ENCODE results near the gene MDFI.

MDFI gene

DNA sequence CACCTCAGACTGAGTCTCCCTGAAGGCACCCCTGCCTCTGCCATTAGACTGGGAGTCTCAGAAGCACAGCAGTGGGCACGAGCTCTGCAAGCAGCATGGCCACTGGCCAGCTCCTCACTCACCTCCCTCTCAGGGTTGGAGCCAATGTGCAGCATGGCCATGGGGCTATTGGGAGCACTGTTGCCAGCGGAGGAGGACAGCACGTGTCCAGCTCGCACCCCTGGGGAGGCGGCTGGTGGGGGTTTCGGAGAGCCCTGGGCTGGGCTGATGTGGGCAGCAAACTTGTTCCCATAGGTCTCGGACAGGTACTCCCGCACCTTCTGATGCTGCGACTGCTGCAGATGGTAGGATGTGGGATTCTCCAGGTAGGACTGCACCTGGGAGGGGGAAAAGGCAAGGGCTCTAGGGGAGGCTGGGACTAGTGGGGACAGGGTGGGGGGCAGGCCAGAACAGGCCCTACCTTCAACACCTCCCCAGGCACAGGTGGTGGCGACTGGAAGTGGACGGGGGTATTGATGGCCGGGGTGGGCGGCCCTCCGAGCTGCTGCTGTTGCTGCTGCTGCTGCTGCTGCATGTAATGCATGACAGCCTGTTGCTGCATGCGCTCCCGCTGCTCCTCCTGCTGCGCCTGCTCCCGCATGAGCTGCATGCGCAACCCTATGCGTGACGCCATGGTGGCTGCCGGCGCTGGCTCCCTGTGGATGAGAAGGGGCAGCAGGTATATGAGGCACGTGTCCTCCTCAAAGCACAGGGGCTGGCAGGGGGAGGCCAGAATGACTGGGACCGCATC lies 52.5 kb downstream of the MDFI start:
- no peak for DNase-seq

DNA sequence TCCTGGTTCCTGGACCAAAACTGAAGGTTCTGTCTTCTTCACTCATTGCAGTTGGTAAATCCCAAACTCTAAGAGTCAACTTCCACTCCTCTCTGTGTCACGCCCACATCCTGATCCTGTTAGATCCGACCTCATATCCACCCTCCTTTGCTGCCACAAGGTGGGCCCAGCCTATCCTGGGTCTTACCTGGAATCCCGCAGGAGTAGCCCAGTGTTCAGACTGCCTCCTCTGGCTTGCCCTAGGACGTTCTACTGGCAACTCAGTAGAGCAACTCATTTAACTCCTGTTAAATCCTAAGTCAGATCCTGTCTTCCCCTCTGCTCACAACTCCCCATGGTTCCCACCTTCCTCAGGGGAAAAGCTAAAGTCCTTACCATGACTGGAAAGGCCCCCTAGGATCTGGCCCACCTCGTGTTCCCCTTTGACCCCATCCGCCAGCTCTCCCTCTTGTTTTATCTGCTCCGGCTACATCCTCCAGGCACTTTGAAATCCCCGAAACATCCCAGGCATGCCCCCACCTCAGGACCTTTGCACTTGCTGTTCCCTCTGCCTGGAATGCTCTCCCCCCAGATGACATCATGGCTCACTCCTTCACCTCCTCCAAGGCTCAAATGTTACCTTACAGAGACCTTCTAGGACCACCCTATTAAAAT lies 53.3 kb downstream of the MDFI start:
- DNase-seq = no peak

DNA sequence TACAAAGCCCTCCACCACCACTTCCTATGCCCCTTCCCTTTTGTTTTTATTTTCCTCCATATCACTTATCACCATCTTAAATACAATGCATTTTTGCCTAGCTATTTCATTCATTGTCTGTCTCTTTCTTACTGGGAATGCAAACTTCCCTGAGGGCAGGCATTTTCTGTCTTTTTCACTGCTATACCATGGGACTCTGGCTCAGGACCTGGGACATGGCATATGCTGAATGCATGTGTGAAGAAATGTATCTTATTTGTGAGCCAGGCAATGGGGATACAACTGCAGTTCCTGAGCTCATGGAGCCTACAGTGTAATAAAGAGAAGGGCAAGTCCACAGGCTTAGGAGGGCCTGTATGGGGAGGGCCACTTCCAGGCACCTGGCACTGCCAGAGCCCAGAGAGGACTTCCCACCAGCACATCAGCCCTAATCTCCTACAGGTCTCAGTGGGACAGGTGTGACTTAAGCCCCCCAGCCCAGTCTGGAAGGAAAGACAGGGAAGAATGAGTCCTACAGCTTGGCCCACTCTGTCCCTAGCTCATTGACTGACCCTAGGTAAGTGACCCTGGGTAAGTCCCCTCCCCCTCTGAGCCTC lies 53.9 kb downstream of the MDFI start:
- no peak for DNase-seq

DNA sequence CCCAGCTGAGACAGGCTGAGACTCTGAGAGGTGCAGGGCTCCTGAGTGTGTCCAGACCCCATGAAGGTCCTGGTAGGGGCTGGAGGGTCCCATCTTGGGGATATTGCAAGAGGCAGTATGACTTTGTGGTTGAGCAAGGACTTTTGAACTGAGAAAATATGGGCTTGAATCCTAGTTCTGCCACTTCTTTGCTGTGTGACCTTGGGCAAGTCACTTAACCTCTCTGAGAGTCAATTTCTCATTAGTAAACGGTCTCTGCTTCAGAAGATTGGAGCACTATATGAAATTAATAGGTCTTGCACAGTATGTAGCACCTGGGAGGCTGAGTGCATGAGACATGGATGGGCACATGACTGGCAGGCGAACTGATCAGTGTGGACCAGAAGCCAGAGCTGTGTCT lies 54.5 kb downstream of the MDFI start:
- no peak for DNase-seq

DNA sequence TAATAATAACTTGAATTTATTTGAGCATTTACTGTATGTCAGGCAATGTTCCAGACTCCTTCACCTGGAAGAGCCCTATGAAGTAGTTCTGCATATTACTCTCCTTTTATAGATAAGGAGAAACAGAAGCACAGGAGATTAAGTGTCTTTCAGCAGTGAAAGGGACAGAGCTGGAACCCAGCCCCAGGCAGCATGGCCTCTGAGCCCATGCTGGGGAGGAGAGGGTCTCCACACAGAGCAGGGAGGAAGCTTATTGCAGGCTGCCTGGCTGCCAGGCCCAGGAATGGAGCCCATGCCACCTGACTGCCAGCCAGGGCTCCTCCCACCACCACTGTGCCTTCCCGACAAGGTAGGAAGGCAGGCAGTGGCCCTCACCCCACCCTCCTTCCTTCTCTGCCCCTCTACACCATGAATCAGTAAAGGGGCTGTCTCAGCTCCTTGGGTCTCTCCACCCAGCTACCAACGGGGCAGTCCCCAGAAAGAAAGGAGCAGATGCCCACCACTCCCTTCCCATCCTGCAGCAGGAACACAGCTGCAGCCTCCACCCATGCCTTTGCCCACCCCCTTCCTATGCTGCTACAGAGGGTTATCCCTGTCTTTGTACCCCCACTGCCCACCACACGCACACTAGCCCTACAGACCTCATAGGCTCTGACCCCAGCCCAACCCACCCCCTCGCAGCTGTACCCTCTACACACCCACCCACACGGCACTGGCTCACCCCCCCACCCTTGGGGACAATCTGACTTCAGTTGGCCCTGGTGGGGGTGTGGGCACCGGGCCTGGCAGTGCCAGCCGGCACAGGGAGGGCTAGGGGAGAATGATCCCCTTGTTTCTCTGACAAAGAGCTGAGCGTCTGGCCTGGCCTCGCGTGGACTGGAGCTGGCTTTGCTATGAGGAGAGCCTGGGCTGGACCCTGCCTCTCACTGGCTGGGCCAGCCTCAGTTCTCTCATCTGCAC lies 55.3 kb downstream of the MDFI start:
- no peak for DNase-seq

DNA sequence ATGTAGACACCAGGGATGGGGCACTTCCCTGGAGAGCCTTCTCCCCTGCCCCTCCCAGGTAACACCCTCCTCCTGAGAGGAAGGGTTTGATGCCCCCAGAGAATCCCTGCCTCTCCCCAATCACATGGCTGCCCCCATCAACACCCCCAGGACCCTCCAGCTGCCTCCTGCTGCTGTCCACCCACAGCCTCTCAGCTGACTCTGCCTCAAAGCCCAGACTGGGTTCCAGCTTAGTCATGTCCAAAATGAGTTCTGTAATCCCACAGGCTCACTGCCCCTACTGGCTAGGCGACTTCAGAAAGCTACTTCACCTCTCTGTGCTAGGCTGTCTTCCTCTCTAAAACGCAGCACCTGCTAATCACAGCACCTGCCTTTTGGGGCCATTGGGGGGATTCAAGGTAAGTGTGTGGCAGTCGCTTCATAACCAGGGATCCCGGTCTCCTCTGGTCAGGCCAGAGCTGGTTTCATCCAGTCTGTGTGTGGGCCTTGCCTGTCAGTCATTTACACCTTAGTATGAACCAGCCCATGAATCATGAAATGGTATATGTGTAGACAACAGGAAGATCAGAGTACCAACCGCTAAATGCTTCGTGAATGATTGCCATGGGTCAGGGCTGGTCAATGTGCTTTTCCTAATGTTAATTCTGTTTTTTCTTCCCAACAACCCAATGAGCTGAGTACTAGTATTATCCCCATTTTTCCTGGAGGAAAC lies 56.7 kb downstream of the MDFI start:
- no peak for DNase-seq

DNA sequence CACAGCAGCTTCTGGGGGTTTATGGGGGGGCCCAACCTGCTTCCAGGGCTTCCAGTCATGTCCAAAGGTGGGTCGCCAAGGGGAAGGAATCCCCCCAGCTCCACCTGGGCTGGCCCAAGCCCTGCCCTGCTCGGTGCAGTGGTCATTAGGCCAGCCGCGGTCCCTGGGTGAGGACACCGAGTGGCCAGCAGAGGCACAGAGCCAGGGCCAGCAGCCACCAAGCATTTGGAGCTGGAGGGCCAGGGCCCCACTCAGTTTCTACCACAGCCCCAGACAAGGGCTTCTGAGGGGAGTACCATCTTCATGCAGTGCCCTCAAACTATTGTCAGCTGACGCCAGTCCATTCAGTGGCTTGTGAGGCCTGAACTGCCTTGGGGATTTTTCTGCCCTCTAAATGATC lies 57.6 kb downstream of the MDFI start:
- no peak for DNase-seq

DNA sequence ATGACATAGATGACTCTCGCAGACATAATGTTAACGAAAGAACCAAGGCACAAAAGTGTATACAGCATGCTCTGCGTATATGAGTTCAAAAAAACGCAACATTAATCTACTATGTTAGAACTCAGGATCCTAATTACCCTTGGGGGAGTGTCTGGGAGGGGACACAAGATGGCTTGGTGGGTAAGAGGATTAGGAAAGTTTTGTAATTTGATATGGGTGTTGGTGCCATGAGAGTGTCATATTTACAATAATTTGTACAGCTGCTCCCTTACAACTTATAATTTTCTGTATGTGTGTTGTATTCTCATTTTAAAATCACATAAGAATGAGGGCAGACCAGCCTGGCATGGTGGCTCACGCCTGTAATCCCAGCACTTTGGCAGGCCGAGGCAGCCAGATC lies 58.5 kb downstream of the MDFI start:
- DNase-seq = peak in 1 of 2 experiments; percentile 20

DNA sequence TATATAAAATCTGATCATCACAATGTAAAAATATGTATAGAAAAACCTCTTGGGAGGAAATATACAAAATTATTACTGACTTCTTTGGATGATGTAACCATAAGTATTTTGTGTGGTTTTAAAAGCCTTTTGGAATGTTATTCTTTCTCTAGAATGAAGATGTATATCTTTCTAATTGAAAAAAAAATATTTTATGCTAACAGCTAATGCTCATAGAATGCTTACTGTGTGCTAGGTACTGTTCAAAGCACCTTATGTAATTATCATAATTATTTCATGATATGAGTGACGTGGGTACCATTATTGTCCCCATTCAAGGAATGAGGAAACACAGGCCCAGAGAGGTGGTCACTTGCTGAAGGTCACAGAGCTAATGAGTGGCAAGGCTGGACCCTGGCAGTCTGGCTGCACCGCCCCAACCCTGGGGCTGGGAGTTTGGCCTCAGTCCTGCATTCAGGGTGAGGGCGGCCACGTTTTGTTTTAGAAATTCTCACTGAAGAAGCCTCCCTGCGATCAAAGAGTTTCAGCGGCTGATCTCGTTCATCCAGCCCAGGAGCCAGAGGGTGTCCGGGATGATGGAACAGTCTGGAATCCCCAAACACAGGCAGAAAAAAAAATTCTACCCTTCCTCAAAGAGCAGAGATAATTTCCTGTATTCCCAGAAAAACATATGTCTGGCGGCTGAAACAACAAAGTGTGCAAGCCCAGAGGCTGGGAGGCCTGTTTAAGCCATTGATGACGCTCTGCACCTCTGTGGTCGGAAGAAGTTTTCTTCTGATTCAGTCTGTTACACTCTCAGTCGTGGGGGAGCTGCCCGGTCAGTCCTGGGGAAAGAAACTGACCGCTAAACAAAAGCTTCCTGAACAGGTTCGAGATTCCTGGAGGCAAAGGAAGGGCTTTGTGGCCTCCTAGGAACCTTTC lies 59.9 kb downstream of the MDFI start:
- no peak for DNase-seq

DNA sequence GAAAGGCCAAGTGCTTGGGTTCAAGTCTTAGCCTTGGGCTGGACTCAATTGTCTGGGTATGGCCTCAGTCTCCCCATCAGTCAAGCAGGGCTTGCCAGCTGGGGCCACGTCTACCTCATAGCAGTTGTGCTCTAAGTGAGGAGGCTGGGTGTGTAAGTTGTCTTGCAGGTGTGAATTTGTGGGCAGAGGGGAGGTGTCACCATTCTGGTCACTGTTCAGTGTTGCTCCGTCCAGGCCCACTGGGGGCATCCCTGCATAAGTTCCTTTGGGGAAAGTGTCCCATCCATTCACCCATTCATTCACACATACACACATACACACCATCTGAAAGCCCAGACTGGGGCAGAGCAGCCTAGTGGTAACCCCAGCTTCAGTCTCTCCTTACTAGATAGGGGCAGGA lies 60.8 kb downstream of the MDFI start:
- no peak for DNase-seq

DNA sequence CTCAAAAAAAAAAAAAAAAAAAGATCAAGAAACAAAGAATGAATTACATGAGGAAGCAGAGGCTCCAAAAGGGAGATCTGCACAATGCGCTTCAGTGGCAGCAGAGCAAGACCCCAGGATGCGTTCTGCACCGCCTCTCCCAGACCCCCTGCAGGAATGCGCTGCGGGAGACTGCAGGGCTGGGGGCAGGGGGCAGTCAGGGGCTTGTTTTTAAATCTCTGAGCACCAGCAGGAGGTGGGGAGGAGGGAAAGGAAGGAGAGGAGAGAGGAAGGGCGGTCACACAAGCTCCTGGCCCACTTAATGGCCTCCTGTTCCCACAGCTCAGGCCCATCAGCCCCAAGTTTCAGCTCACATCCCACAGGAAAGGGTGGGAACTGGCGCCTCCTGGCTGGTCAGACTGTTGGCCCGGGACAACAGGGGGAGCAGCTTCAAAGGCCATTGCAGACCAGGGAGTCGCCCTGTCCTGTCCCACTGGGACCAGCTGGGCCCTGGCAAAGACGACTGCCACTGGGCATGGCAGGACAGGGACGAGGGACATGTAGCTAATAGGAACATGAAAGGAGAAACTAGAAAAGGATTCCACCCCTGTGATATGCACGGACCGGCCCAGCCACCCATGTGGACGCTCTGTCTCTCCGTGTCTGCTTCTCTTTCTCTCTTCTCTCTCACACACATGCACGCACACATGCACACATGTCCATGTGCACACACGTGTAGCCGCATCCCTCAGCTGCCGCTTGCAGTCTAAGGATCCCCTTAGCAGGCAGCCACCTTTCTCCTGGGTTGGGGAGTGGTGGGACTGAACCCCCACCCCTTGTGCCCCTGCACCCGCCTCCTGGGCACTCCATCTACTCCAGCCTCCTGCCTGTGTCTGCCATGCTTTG lies 62.4 kb downstream of the MDFI start:
- DNase-seq = no peak

DNA sequence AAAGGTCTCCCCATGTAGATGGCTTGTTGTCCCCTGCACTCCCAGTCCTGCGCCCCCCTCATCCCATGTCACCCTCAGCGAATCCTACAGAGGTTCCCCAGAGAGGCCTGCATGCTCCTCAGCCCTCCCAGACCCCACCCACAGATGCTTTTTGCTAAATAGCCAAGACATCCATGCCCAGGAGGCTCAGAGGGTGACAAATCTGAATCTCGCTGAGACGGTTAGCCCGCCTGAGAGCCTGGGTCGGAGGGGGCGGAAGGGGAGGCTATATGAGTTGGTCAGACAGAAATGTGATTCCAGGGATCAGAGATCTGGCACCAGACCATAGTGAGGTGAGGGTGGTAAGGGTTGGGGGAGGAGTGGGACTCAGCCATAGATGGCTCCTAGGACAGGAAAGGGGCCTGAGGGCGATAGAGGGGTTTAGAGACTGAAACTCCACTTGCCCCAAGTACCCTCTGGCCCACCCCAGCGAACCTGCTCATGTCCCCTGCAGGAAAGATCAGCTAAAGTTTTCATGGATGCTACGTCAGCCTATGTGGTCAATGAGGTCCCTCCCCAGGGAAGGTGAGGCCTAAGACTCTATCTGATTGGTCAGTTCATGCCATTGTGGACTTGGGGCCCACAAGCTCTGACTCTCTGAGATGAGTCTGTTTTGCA lies 63.9 kb downstream of the MDFI start:
- DNase-seq = no peak

DNA sequence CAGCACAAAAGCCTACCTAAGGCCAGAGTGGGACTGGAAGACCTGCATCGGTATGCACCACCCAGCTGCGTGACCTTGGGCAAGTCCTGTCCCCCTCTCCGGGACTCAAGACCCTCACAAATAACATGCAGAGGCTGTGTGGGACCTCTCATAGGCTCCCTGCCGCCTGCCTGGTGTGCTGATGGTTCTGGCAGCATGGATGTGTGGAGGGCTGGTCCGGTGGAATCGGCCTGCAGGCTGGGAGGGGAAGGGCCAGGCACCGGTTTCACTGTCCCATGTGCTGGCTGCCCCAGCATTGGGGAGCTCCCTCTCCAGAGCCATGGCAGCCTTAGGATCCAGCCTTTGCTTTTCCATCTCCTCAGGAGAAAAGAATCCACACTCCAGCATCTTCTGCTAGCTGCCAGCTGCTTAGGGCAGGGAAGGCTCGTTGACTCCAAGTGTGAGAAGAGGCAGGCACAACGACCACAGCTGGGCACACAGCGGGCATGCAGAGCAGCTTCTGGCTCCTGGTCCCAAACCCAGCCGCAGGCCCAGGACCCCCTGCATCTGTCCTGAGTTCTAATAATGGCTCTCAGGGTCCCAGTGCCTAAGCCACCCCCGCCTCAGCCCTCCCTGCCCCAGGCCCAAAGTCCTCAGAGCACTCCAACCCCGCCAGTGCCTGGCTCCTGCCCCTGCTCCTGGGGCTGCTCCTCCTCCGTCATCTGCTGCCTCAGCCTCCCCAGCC lies 64.7 kb downstream of the MDFI start:
- no peak for DNase-seq

Data from NCI-H2081 (cell line).